GM21825 (cell line): ENCODE results near the gene UCN2.
"Not testable (repeated sequence)": the region's sequence is repeated elsewhere in the genome, so short reads cannot be mapped to it uniquely, and the experiment has no call there.

ENCODE experiments used
- ATAC-seq: cut with Tn5 transposase; IDR thresholded peaks from one replicate; pipeline ENCODE4 v1.9.1; 2021; ENCODE audit warnings: mild to moderate bottlenecking, moderate library complexity; ENCODE audit not compliant: unreplicated experiment

The UCN2 gene

GRCh38 chr3:48543271-48543866 lies 20.2 kb downstream of the UCN2 start:
- no peak for ATAC-seq

GRCh38 chr3:48538451-48538850 lies 25.1 kb downstream of the UCN2 start:
- no peak for ATAC-seq

- ATAC-seq, result no peak
Observed at GRCh38 chr3:48536785-48537184, 26.8 kb downstream of the UCN2 start.

GRCh38 chr3:48536116-48536515 lies 27.5 kb downstream of the UCN2 start:
- ATAC-seq, result no peak

- no peak for ATAC-seq
Observed at GRCh38 chr3:48535578-48535977, 28.0 kb downstream of the UCN2 start.

GRCh38 chr3:48532977-48533337 lies 30.6 kb downstream of the UCN2 start:
- no peak for ATAC-seq

GRCh38 chr3:48532271-48532976 lies 31.2 kb downstream of the UCN2 start:
- no peak for ATAC-seq

- not testable (repeated sequence) for ATAC-seq
Observed at GRCh38 chr3:48530701-48531100, 32.9 kb downstream of the UCN2 start.

- no peak for ATAC-seq
Observed at GRCh38 chr3:48528754-48529153, 34.8 kb downstream of the UCN2 start.

GRCh38 chr3:48528048-48528447 lies 35.5 kb downstream of the UCN2 start:
- ATAC-seq, result no peak

- ATAC-seq, result no peak
Observed at GRCh38 chr3:48524970-48525369, 38.6 kb downstream of the UCN2 start.

- ATAC-seq, result no peak
Observed at GRCh38 chr3:48521635-48522034, 41.9 kb downstream of the UCN2 start.

- ATAC-seq, result no peak
Observed at GRCh38 chr3:48519277-48519643, 44.3 kb downstream of the UCN2 start.

- no peak for ATAC-seq
Observed at GRCh38 chr3:48518638-48519276, 44.8 kb downstream of the UCN2 start.

GRCh38 chr3:48518069-48518468 lies 45.5 kb downstream of the UCN2 start:
- no peak for ATAC-seq

- no peak for ATAC-seq
Observed at GRCh38 chr3:48516571-48516970, 47.0 kb downstream of the UCN2 start.

GRCh38 chr3:48514431-48515227 lies 49.0 kb downstream of the UCN2 start:
- no peak for ATAC-seq
